ENCODE measurements around the gene MUC20.
"Not testable (repeated sequence)": the region's sequence is repeated elsewhere in the genome, so short reads cannot be mapped to it uniquely, and the experiment has no call there.

GRCh38 chr3:195678391-195679015 is 42.3 kb upstream of the MUC20 start:
- not testable (repeated sequence) for TF ChIP-seq POLR2A (IDR thresholded peaks at IDR 0.05; ENCODE audit: low read depth, low read length); TAF1 (IDR thresholded peaks at IDR 0.05; ENCODE audit: borderline replicate concordance, low read depth, low read length)

Measured in GM12892 (cell line).